Gastrocnemius medialis (tissue), 4 donors: ENCODE data around the gene TBX1.

ENCODE experiments used
- POLR2A ChIP-seq, 2 donors: fragments of 450-650 bp; IDR thresholded peaks; one replicate each; pipeline ENCODE4 v1.6.1; 2017; ENCODE audit warnings: antibody characterized with exemption in 2 of 2, mild to moderate bottlenecking in 2 of 2, moderate library complexity in 2 of 2
- TF ChIP-seq, protein P1 (sequence below), 5 experiments: fragments of 450-650 bp in 3 of 5; fragments of 200-600 bp in 2 of 5; sonication (generic) in 2 of 5; IDR thresholded peaks in 4 of 5; conservative IDR thresholded peaks in 1 of 5; 1 replicate in 4 of 5; 2 replicates in 1 of 5; pipeline ENCODE4 v1.5.1; 2016 to 2019; ENCODE audit warnings: antibody characterized with exemption in 5 of 5, mild to moderate bottlenecking in 3 of 5, moderate library complexity in 3 of 5

DNA sequence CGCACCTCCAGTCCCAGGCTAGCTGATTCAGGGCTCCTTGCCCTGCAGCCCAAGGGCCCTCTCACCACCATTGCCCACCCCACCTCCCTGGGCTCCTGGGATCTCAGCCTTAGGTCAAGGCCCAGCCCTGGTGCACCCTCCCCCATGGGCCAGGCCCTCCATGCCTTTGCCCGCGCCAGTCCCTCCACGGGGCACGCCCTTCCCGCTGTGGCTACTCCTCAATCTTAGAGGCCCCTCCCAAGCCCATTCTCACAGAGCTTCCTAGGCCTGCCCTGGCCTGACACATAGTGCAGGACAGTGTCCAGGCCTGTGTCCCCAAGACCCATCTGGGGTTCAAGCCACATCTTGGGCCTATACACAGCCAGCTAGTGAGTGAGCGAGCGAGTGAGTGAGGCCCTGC, 30.4 kb upstream of the TBX1 start:
- TF ChIP-seq, protein P1, sequence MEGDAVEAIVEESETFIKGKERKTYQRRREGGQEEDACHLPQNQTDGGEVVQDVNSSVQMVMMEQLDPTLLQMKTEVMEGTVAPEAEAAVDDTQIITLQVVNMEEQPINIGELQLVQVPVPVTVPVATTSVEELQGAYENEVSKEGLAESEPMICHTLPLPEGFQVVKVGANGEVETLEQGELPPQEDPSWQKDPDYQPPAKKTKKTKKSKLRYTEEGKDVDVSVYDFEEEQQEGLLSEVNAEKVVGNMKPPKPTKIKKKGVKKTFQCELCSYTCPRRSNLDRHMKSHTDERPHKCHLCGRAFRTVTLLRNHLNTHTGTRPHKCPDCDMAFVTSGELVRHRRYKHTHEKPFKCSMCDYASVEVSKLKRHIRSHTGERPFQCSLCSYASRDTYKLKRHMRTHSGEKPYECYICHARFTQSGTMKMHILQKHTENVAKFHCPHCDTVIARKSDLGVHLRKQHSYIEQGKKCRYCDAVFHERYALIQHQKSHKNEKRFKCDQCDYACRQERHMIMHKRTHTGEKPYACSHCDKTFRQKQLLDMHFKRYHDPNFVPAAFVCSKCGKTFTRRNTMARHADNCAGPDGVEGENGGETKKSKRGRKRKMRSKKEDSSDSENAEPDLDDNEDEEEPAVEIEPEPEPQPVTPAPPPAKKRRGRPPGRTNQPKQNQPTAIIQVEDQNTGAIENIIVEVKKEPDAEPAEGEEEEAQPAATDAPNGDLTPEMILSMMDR (IDR thresholded peaks at IDR 0.05 in 4 of 5, conservative IDR thresholded peaks at IDR 0.05 in 1 of 5), result no peak
- TF ChIP-seq POLR2A (IDR thresholded peaks at IDR 0.05), result no peak
